ENCODE results near the gene OVOL3.
"Not testable (repeated sequence)": the region's sequence is repeated elsewhere in the genome, so short reads cannot be mapped to it uniquely, and the experiment has no call there.

Gene OVOL3

GRCh38 chr19:36110487-36111199 is at the start of gene OVOL3:
OVOL3 (plus strand) TSS chr19:36111143; CDS start chr19:36111203, 60 bp downstream.
- DNase-seq (ENCODE audit: low read depth) = no peak

- DNase-seq (ENCODE audit: low read depth) = no peak
Observed at GRCh38 chr19:36061367-36061766, 49.6 kb upstream of the OVOL3 start.

GRCh38 chr19:36064826-36065225 is 46.1 kb upstream of the OVOL3 start:
- DNase-seq (ENCODE audit: low read depth) = no peak

GRCh38 chr19:36067681-36068080 is 43.3 kb upstream of the OVOL3 start:
- no peak for DNase-seq (ENCODE audit: low read depth)

GRCh38 chr19:36068810-36069499 is 42.0 kb upstream of the OVOL3 start:
- DNase-seq (ENCODE audit: low read depth) = not testable (repeated sequence)

GRCh38 chr19:36072081-36072480 is 38.9 kb upstream of the OVOL3 start:
- DNase-seq (ENCODE audit: low read depth) = no peak

- DNase-seq (ENCODE audit: low read depth) = no peak
Observed at GRCh38 chr19:36073121-36073876, 37.6 kb upstream of the OVOL3 start.

- no peak for DNase-seq (ENCODE audit: low read depth)
Observed at GRCh38 chr19:36079389-36079945, 31.5 kb upstream of the OVOL3 start.

- DNase-seq (ENCODE audit: low read depth) = no peak
Observed at GRCh38 chr19:36081385-36081784, 29.6 kb upstream of the OVOL3 start.

GRCh38 chr19:36081894-36082293 is 29.0 kb upstream of the OVOL3 start:
- DNase-seq (ENCODE audit: low read depth) = no peak

GRCh38 chr19:36082916-36083315 is 28.0 kb upstream of the OVOL3 start:
- no peak for DNase-seq (ENCODE audit: low read depth)

- no peak for DNase-seq (ENCODE audit: low read depth)
Observed at GRCh38 chr19:36084231-36085009, 26.5 kb upstream of the OVOL3 start.

GRCh38 chr19:36086326-36086725 is 24.6 kb upstream of the OVOL3 start:
- DNase-seq (ENCODE audit: low read depth) = no peak

GRCh38 chr19:36089847-36090246 is 21.1 kb upstream of the OVOL3 start:
- DNase-seq (ENCODE audit: low read depth) = no peak

- no peak for DNase-seq (ENCODE audit: low read depth)
Observed at GRCh38 chr19:36090910-36091695, 19.8 kb upstream of the OVOL3 start.

- DNase-seq (ENCODE audit: low read depth) = no peak
Observed at GRCh38 chr19:36092566-36092965, 18.4 kb upstream of the OVOL3 start.

GRCh38 chr19:36093146-36093662 is 17.7 kb upstream of the OVOL3 start:
- DNase-seq (ENCODE audit: low read depth) = no peak

- DNase-seq (ENCODE audit: low read depth) = no peak
Observed at GRCh38 chr19:36093687-36094086, 17.3 kb upstream of the OVOL3 start.

GRCh38 chr19:36097036-36097435 is 13.9 kb upstream of the OVOL3 start:
- DNase-seq (ENCODE audit: low read depth) = no peak

GRCh38 chr19:36099166-36099785 is 11.7 kb upstream of the OVOL3 start:
- no peak for DNase-seq (ENCODE audit: low read depth)

Measured in stimulated activated CD4-positive, alpha-beta T cell treated with anti-CD3 and anti-CD28 coated beads, Interleukin-2, amount 100 ng/mL, for 4 hours (primary cell).